ENCODE results near the gene FOSB. TPM values are rescaled to one million over a fixed set of nuclear protein-coding genes. Genes with fewer than 3 reads are reported as not detected.

FOSB gene
- total and polyA plus RNA-seq, 2 donors (not counting 3 experiments of a cell fraction or from before 2014, with no cell fraction given), result 2.0 to 10.7 TPM

DNA sequence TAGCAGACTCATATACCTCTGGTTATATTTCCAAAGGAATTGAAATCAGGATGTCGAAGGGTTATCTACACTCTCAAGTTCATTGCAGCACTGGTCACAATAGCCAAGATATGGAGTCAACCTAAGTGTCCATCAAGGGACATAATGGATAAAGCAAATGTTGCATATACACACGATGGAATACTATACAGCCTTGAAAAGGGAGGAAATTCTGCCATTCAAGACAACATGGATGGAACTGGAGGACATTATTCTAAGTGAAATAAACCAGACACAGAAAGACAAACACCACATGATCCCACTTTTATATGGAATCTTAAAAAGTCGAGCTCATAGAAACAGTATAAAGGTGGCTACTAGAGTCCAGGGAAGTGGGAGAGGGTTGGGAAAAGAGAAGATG is 30.5 kb upstream of the FOSB start:
- no peak overlapping the region for H3K4me2 ChIP-seq (ENCODE audit: insufficient read depth, low read length)
- intact Hi-C loops (cut with micrococcal nuclease) (no loop called here), dilution Hi-C loops (cut with MboI; ENCODE audit: extremely low pct_ligation_motif_present, low sequenced_read_pairs) (no loop called here)
- FAIRE-seq, result no peak
- H3K9ac ChIP-seq (replicated peaks; ENCODE audit: extremely low read depth, insufficient read depth, low read length), result no peak overlapping the region
- H3K27me3 ChIP-seq (ENCODE audit: control insufficient read depth in 2 of 2, insufficient read depth in 2 of 2, low read length in 2 of 2), result no peaks in the 10 kb centered on the region
- H3K9me1 ChIP-seq (replicated peaks; ENCODE audit: control insufficient read depth, extremely low read depth, insufficient read depth, low read length), result no peaks in the 10 kb centered on the region
- no peaks in the 10 kb centered on the region for H3K9me3 ChIP-seq (replicated peaks; ENCODE audit: control insufficient read depth, insufficient read depth, low read length)
- H3K79me2 ChIP-seq (ENCODE audit: control insufficient read depth, insufficient read depth, low read length), result no peaks in the 10 kb centered on the region
- H3K27ac ChIP-seq (ENCODE audit: insufficient read depth, low read depth, low read length), result no peak overlapping the region
- H4K20me1 ChIP-seq (replicated peaks; ENCODE audit: control insufficient read depth, extremely low read depth, insufficient read depth, low read length), result no peaks in the 10 kb centered on the region
- H3K36me3 ChIP-seq (ENCODE audit: control insufficient read depth in 2 of 2, extremely low read depth in 1 of 2, insufficient read depth in 2 of 2, low read length in 2 of 2), result no peaks in the 10 kb centered on the region
- H3K4me3 ChIP-seq (replicated peaks in 1 of 3; ENCODE audit: insufficient read depth in 1 of 3, low read depth in 1 of 3, low read length in 3 of 3), result no peak overlapping the region
- POLR2A ChIA-PET, result no interaction called here
- H2AFZ ChIP-seq (ENCODE audit: low read depth, low read length), result no peak overlapping the region
- no peaks in the 10 kb centered on the region for H3K4me1 ChIP-seq (ENCODE audit: control insufficient read depth, extremely low read depth, insufficient read depth, low read length)
- no peak for DNase-seq (ENCODE audit: low read depth, low spot score)
- CTCF ChIA-PET, result interaction anchor here (1.0 to 8.6 kb wide), 3 partner anchors 13 to 48 kb away, joined by 3 to 891 read pairs (median 7); no protein-coding TSS in a partner anchor
- no TSS peak for BruUV-seq (replicated peaks)
- TF ChIP-seq, protein P1, sequence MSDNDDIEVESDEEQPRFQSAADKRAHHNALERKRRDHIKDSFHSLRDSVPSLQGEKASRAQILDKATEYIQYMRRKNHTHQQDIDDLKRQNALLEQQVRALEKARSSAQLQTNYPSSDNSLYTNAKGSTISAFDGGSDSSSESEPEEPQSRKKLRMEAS (IDR thresholded peaks at IDR 0.05; ENCODE audit: insufficient read depth, insufficient read length), result no peak
- no peak for TF ChIP-seq JUN (IDR thresholded peaks at IDR 0.05; ENCODE audit: borderline replicate concordance, insufficient read depth, insufficient read length, low read depth)

GRCh38 chr19:45439190-45439568 is 28.6 kb upstream of the FOSB start:
- no peaks in the 10 kb centered on the region for H3K9me1 ChIP-seq (replicated peaks; ENCODE audit: control insufficient read depth, extremely low read depth, insufficient read depth, low read length)
- H3K9ac ChIP-seq (replicated peaks; ENCODE audit: extremely low read depth, insufficient read depth, low read length), result peak overlapping the region; percentile 78
- peak overlapping the region; percentile 59 for H3K27ac ChIP-seq (ENCODE audit: insufficient read depth, low read depth, low read length)
- no peak overlapping the region for H2AFZ ChIP-seq (ENCODE audit: low read depth, low read length)
- peak overlapping the region in 1 of 3 experiments; percentile 64 for H3K4me3 ChIP-seq (replicated peaks in 1 of 3; ENCODE audit: insufficient read depth in 1 of 3, low read depth in 1 of 3, low read length in 3 of 3)
- ChIA-PET POLR2A (interaction anchor here (0.6 to 1.6 kb wide), 3 partner anchors 29 to 239 kb away, joined by 4 to 17 read pairs (median 8); partner anchors contain the start of gene FOSB), CTCF (interaction anchor here (0.6 to 8.6 kb wide), 49 partner anchors 9 to 278 kb away, joined by 3 to 891 read pairs (median 6); partner anchors contain the start of genes ERCC1, FOSB, PPP1R13L and QPCTL)
- no peak for FAIRE-seq
- H3K4me2 ChIP-seq (ENCODE audit: insufficient read depth, low read length), result no peak overlapping the region
- dilution Hi-C loops (cut with MboI; ENCODE audit: extremely low pct_ligation_motif_present, low sequenced_read_pairs), result no loop called here
- TF ChIP-seq, protein P1 (IDR thresholded peaks at IDR 0.05; ENCODE audit: insufficient read depth, insufficient read length), result no peak
- TF ChIP-seq FOS (IDR thresholded peaks at IDR 0.05; ENCODE audit: borderline replicate concordance, insufficient read depth, low read length) (no peak), MYC (IDR thresholded peaks at IDR 0.05; ENCODE audit: low read depth, low read length) (no peak)
- BruUV-seq (replicated peaks), result no TSS peak
- no peaks in the 10 kb centered on the region for H4K20me1 ChIP-seq (replicated peaks; ENCODE audit: control insufficient read depth, extremely low read depth, insufficient read depth, low read length)
- no peaks in the 10 kb centered on the region for H3K79me2 ChIP-seq (ENCODE audit: control insufficient read depth, insufficient read depth, low read length)
- peaks cover 11% of the 10 kb centered on the region for H3K4me1 ChIP-seq (ENCODE audit: control insufficient read depth, extremely low read depth, insufficient read depth, low read length)
- no peaks in the 10 kb centered on the region for H3K27me3 ChIP-seq (ENCODE audit: control insufficient read depth in 2 of 2, insufficient read depth in 2 of 2, low read length in 2 of 2)
- intact Hi-C loops (cut with micrococcal nuclease), result loop anchor here (1.0 kb wide), 3 partner anchors 15 to 204 kb away; no protein-coding TSS in a partner anchor
- H3K9me3 ChIP-seq (replicated peaks; ENCODE audit: control insufficient read depth, insufficient read depth, low read length), result no peaks in the 10 kb centered on the region
- no peak for DNase-seq (ENCODE audit: low read depth, low spot score)
- H3K36me3 ChIP-seq (ENCODE audit: control insufficient read depth in 2 of 2, extremely low read depth in 1 of 2, insufficient read depth in 2 of 2, low read length in 2 of 2), result no peaks in the 10 kb centered on the region

All from endothelial cell of umbilical vein (primary cell).